UCSD-AML1 (cell line): ENCODE results near the gene GSDMA.

Experiments used
- DNase-seq: peaks from one replicate; lab custom pipeline; 2025; ENCODE audit not compliant: unreplicated experiment; lab: John Stamatoyannopoulos, UW

GSDMA gene

DNA sequence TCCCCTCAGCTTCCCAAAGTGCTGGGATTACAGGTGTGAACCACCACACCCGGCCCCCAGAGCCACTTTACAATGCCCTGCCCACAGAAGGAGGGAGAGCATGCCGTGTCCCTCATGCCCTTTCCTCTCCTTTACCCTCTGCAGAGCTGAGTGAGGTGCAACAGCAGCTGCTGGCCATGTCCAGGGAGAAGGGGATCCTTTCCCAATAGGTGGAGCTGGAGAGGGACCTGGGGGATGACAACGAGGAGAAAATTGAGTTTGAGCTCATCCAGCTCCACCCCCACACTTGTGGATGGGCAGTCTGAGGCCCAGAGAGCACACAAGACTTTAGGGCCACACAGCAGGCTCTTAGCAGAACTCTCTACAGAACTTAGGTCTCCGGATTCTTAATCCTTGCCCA lies 7.9 kb upstream of the GSDMA start:
- no peak for DNase-seq

DNA sequence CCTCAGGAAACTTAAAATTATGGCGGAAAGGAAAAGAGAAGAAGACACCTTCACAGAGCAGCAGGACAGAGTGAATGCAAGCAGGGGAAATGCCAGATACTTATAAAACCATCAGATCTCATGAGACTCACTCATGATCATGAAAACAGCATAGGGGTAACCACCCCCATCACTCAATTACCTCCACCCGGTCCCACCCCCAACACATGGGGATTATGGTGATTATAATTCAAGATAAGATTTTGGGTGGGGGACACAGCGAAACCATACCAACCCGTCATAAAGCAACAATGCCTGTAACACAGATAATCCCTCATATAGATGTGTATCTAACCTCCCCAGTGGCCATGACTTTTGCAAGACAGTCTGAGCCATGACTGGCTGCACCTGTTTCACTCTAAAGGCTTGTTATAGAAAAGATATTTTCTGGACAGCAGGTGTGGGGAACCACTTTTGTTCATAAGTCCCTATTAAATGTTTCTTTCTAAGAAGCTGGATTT lies 7.0 kb upstream of the GSDMA start:
- DNase-seq: no peak

DNA sequence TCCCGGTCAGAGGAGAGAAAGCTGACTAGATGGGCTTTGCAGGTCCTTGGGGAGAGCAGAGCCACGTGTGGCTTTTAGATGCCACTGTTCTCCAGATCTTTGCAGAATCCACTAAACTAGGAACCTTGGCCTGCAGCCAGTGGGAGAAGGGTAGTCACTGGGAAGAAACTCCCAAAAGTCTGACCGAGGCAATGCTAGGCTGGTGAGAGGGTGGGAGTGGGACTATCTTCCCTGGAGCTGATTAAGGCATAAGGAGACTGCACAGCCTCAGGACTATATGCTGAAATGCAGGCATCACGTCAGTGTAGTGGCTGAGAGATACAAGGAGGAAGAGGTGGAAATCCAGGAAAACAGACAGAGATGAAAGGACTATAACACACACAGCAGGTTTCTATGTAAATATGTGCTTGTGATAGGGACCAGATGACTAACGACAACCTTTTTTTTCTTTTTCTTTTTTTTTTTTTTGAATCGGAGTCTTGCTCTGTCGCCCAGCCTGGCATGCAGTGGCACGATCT lies 2.2 kb upstream of the GSDMA start:
- no peak for DNase-seq

DNA sequence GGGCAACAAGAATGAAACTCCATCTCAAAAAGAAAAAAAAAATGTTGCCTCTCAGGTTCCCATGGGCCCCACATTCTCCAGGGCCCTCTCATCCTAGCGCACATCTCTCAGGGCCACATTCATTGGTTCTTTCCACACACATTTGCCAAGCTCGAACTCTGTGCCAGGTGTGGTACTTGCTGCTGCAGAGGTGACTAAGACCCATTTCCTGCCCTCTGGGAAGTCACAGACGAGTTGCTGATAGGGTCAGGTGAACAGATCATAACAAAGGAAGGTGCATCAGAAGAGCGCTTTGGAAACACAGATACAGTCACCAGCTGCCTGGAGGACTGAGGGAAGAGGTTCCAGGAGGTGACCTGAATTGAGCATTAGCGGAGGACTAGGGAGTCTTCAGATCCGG lies 1.0 kb downstream of the GSDMA start:
- no peak for DNase-seq

DNA sequence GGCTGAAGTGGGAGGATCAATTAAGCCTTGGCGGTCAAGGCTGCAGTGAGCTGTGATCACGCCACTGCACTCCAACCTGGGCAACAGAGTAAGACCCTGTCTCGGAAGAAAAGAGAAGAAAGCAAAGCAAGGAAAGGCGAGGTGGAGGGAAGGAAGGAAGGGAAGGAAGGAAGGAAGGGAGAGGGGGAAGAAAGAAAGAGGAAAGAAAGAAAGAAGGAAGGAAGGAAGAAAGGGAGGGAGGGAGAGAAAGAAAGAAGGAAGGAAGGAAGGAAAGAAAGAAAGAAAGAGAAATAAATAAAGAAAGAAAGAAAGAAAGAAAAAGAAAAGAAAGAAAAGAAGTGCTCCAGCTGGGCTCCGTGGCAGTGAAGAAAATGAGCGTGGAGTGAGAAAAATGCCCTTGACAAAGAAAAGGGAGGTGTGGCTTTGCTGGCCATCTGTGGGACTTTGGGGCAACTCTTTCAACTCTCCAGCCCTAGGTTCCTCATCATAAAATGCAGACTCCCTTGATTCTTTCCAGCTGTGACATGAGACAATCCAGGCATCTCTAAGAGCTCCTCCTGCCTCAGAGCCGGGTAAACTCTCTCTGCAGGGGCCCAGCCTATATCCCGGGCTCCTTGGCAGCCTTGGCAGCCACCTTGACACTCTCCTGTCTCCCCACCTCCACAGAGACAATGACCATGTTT lies 2.4 kb downstream of the GSDMA start:
- no peak for DNase-seq

DNA sequence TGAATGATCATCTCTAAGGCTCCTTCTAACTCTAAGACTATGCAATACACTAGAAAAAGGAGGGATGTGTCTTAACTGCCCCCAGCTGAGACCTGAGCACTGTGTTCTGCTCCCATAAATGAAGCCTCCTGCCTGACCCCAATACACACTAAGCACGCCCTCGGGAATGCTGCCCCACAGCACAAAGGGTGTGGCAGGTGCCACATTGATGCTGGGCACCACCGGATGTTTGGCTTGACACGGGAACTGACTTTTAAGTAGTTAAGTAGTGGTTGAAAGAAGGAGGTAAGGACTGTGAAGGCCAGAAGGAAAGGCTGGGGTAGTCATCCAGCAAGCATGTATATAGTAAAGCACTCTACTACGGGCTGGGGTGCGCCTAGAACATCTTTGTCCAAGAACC lies 4.0 kb downstream of the GSDMA start:
- no peak for DNase-seq

DNA sequence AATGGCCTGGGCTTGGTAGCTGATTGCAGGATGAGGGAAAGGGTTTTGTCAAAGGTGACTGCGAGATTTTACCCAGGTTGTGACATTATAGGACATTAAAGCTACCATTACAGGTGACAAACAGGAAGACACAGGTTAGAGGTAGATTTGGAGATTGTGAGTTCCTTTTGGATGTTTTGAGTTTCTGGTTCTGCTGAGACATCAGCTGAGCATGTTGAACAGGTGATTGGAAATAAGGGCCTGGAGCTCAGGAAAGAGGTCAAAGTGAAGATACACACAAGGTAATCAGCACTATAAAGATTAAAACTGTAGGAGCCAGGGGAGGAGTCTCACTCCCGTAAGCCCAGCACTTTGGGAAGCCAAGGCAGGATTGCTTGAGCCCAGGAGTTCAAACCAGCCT lies 6.0 kb downstream of the GSDMA start:
- DNase-seq: no peak

DNA sequence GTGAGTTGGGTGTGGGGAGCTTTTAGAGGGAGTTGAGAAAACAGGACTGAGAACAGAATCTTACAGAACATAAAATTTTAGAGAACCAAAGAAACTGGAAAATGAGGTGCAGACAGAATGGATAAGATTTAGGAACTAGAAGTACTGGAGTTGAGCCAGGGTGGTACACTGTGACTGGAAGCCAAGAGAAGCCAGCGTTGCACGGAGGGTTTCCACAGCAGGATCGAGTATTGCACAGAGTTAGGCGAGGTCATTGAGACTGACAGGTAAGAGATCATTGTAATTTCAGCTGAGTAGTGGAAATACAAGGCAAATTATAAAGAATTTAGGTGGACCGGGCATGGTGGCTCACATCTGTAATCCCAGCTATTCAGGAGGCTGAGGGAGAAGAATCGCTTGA lies 6.6 kb downstream of the GSDMA start:
- no peak for DNase-seq

DNA sequence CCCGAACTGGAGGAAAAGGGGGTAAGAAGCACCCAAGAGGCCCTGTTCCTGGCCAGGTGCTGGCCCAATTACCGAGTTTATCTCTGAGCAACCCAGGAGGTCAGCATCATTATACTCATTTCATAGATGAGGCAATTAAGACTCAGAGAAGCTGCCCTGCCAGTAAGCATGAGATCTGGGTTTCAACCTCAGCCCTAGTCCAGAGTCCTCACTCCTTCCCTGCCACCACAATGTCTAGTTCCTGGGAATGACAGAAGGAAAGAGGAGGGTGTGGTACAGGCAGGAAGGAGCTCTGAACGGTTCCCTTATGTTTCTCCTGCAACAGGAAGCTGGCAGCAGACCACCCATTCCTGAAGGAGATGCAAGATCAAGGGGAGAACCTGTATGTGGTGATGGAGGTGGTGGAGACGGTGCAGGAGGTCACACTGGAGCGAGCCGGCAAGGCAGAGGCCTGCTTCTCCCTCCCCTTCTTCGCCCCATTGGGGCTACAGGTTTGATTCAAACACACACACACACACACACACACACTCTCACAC lies 7.4 kb downstream of the GSDMA start:
- no peak for DNase-seq

DNA sequence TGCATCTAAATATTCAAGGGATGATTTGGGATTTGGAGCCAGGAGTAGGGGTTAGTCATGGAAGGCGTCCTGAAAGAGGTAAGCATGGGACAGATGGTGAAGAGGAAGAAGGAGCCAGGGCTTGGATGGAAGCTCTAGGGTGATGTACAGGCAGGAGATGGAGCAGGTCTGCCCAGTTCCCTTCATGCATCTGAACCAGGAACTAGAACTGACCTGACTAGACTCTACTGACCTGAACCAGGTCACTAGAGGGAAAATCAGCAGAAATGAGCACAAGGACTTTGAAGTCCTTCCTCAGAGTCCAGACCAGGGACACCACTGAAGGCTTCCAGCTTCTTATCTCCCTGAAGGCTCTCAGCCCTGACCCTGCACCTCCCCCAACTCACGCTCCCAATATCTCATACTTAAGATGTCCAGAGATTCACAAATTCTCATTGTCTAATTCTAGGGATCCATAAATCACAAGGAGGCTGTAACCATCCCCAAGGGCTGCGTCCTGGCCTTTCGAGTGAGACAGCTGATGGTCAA lies 8.3 kb downstream of the GSDMA start:
- DNase-seq: no peak

DNA sequence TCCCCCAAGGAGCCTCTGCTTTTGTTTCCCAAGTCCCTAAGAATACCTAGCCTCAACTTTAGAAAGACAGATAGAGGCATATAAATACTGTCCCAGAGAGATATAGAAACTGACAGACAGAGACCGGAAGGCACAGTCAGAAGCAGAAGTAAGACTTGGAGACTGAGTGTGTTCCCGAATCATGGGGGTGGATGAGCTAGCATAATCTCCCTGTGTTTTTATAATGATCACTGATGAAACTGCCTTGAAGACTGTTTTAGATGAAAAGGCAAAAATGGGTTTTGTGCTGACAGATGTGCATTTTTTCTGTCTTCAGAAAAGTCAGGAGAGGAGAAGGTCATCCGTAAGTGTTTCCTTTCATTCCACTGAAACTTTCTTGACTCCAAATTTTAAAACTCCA lies 9.5 kb downstream of the GSDMA start:
- DNase-seq: no peak

DNA sequence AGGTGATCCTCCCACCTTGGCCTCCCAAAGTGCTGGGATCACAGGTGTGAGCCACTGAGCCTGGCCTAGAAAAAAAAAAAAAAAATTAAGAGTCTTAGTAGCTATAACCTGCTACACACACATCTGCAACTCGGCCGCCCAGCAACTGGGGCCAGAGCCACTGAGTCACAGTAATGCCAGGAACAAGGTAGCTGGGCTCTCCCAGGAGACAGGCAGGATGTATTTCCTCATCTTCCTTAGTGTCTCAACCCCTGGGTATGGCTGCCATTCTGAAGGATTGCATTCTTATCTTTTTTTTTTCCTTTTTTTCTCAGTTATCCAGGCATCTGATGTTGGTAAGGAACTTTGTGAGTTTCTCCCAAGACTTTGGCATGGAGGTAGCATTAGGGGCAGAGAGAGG lies 10.7 kb downstream of the GSDMA start:
- no peak for DNase-seq

DNA sequence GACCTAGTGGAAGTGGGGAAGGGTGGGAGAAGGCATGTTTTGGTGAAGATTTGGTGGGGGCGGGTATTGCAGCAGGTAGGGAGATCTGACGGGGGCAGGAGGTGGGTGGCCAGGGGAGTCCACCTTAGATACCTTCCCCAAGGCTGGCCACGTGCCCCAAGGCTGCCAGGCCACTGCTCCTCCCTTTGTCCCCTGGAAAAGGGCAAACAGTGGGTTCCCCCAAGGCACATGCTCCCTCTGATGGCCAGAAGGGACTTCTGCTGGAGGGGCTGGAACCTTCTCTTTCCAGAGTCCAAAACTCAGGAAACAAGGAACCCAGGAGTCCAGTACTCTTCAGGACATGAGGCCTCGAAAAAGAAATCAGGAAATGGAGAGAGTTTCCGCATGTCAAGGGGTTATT lies 11.6 kb downstream of the GSDMA start:
- DNase-seq: no peak

DNA sequence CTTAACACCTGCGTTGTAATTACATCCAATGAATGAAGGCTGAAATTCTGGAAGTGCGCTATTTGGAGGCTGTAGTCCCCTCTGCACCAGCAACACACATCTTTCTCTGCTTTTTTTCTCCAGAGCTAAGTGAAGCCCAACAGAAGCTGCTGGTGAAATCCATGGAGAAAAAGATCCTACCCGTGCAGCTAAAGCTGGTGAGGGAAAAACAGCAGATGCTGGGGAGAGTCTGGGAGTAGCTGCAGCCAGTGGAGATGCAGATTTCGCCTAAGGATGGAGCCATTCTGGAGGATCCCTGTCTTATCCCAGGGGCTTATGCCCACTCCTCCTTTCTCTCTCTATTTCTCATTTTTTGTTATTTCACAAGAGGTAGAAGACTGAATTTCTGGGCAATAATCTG lies 13.0 kb downstream of the GSDMA start:
- DNase-seq: no peak

DNA sequence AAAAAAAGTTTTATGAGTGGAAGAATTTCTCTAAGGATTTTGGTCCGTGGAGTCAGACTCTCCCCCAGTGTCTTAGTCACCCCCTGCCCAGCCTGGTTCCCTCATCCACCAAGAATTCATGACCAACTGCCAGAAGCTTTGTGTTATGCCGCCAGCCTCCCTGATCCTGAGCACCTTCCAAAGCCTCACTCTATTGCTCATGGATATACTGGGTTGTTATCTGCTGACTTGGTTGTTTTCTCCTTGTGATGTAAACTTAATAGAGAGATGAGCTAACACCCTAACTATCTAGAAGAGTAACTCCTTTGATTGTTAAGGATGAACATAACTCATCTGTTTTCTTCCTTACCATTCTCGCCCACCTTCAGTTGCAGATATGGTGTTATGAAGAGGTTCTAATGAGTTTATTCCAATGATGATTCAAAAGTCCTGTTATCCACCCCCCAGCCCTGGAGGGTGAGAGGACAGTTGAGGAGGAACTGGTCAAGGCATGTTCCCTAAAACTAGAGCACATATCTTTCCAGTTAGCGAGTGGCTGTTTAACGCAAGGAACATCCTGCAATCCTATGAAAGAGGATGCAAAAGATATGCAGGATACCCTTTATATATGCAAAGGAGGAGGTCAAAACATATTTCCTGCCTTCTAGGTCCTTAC lies 16.3 kb downstream of the GSDMA start:
- no peak for DNase-seq

DNA sequence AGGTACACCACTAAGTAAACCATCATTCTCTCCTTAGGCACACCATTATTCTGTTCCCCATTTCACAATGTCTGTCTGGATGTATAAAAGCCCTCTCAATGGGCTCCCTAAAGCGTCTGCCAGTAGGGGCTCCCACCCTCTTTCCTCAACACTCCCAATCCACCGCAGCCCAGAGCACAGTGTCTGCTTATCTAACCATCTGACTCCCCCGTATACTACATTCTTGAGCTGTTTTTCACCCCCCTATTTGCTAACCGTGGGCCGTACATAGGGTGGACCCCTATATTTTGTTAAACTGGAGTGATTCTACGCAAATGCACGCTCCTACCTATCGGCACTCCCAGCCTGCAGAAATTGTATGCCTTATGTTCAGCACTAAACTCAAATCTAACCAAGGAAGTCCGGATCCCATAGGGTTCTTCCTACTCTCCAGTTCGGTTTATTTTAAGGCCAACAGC lies 17.1 kb downstream of the GSDMA start:
- DNase-seq: peak; percentile 72

DNA sequence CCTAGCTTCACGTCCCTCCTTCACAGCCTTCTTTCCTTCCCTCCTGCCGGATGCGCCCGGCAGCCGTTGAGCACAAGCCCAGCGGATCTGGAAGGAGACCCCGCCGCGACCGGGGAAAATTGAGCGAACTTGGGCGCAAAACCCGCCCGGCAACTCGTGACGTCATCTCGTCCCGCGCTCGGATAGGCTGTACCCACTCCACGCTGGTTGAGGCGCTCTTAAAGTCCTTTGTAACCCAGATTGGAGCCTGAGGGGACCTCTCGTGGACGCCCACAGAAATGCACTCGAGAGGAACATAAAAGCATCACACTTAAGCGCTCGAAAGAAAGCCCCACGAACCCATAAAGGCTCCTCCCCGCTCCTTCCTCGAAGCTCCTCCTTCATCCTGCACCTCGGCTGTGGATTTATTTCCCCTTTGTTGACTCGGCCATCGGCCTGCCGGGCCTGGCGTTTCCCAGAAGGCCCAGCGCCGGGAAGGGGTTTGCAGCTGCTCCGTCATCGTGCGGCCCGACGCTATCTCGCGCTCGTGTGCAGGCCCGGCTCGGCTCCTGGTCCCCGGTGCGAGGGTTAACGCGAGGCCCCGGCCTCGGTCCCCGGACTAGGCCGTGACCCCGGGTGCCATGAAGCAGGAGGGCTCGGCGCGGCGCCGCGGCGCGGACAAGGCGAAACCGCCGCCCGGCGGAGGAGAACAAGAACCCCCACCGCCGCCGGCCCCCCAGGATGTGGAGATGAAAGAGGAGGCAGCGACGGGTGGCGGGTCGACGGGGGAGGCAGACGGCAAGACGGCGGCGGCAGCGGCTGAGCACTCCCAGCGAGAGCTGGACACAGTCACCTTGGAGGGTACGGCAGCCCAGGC lies 17.8 kb downstream of the GSDMA start, which contains the start of gene PSMD3:
Gene PSMD3 (plus strand): TSS at position 457 of the 856 bp plus-strand sequence. CDS start 164 bp downstream, at position 621.
- DNase-seq: peak; percentile 98

DNA sequence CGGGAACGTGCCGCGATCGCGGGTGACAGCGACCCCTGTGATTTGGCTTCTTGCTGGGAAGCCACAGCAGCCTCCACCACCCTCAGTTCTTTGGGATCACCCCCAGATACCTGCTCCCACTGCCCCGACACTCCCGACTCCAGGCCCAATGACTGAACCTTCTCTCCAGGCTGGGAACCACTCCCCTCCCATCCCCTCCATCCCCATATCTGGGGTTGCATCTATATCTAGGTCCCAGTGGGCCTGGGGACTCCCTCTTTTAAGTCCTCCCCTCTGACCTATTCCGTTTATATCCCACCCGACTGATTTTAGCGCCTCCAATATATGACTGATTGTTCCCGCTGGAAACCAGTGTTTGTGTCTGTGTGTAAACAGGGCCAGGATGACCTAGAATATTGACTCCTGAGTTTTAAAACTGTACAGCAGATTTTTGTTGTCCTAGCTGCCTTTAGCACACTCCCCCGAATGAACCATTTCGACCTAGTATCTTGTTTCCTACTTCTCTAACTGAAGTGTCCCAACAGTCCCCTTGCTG lies 18.5 kb downstream of the GSDMA start:
- no peak for DNase-seq

DNA sequence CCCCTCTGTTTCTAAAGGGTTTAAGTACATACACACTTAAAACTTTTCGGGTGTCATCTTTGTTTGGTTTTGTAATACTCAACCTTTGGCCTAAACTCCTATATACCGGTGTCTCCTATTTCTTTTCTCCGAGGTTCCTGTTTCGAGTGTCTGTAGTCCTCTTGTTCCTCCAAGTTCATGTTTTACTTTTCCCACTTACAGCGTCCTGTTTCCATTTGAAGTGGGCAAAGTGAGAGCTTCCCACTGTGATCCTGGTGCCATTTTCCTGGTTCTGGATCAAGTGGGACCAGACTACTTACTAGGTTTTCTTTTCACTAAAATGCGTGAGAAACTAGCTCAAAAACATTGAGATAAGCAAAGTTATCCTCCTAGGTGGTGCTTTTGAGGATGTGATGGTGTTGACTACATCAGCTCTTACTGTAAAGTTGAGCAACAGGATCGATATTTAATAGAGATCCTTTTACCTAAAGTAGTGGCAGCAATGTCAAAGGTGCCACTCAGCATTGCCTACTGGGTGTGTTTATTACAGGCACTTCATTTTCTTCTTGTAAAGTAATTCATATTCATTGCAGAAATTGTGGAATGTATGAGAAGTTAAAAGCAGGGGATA lies 19.1 kb downstream of the GSDMA start:
- DNase-seq: no peak

DNA sequence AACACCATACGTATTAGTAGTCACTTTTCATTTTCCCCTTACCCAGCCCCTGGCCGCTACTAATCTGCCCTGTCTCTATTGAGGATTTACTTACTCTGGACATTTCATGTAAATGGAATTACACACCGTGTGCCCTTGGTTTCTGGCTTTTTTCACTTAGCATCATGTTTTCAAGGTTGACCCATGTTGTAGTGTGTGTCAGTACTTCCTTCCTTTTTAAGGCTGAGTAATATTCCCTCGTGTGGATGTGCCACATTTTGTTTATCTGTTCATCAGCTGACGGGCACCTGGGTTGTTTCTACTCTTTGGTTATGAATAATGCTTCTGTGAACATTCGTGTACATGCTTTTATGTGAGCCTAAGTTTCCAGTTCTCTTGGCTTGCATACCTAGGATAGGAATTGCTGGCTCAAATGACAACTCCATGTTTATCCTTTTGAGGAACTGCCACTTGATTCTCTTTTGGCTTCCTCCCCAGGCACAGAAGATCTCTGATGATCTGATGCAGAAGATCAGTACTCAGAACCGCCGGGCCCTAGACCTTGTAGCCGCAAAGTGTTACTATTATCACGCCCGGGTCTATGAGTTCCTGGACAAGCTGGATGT lies 25.5 kb downstream of the GSDMA start:
- no peak for DNase-seq
